A549 (cell line): ENCODE measurements around the gene METTL21A. TPM values are rescaled to one million over a fixed set of nuclear protein-coding genes. Genes with fewer than 3 reads are reported as not detected.

Source experiments
- ATAC-seq, 2 experiments: fragments of 200-7000 bp in 1 of 2; fragments of >200 bp in 1 of 2; cut with Nextera tagmentation in 1 of 2; cut with Tn5 transposase in 1 of 2; 3 replicates each; pipeline versions ENCODE4 v1.8.0 to v1.9.1; 2018 to 2020; ENCODE audit warnings: mild to moderate bottlenecking in 1 of 2, moderate library complexity in 1 of 2
- CTCF ChIA-PET: fragments of 300-600 bp; sonication (Branson Sonifier 250); formaldehyde crosslinking; extraction: SDS; loops from one replicate; lab custom pipeline; 2021; ENCODE audit warnings: antibody characterized with exemption, inconsistent platforms; lab: Yijun Ruan, JAX
- POLR2A ChIA-PET: fragments of 350-600 bp; formaldehyde crosslinking; extraction: SDS; loops from one replicate; lab custom pipeline; 2021; ENCODE audit warnings: antibody characterized with exemption, inconsistent platforms; lab: Yijun Ruan, JAX
- DNase-seq, 2 experiments: peaks; one replicate each; pipeline versions ENCODE4 v3.0.0 to v3.0.0-alpha.2; 2011 to 2016; ENCODE audit warnings: low read depth in 1 of 2, low spot score in 1 of 2
- FAIRE-seq: peaks from 2 replicates; lab custom pipeline; 2011; peaks lifted over from hg19 to GRCh38; lab: Jason Lieb, UNC
- H3K27ac ChIP-seq, 2 experiments: fragments of >200 bp; sonication (Bioruptor Twin); formaldehyde crosslinking; 3 replicates each; pipeline ENCODE4 v1.5.1; 2016 to 2017
- H3K4me1 ChIP-seq: fragments of >200 bp; sonication (Bioruptor Twin); formaldehyde crosslinking; 3 replicates; pipeline ENCODE4 v1.6.1; 2016
- H3K4me2 ChIP-seq: fragments of >200 bp; sonication (Bioruptor Twin); formaldehyde crosslinking; 3 replicates; pipeline ENCODE4 v1.6.1; 2016
- H3K4me3 ChIP-seq: fragments of >200 bp; sonication (Bioruptor Twin); formaldehyde crosslinking; 3 replicates; pipeline ENCODE4 v1.5.1; 2016
- H3K9me3 ChIP-seq: fragments of >200 bp; sonication (Bioruptor Twin); formaldehyde crosslinking; 3 replicates; pipeline ENCODE4 v1.6.1; 2016
- BHLHE40 ChIP-seq: IDR thresholded peaks from 2 replicates; pipeline ENCODE4 v1.6.1; 2012; ENCODE audit warnings: low read depth, low read length, inconsistent platforms
- CBX2 ChIP-seq: fragments of 200-600 bp; sonication (generic); IDR thresholded peaks from 2 replicates; pipeline ENCODE4 v1.6.1; 2016; ENCODE audit warnings: low read depth, mild to moderate bottlenecking, borderline replicate concordance
- CHD4 ChIP-seq: fragments of 200-600 bp; sonication (generic); IDR thresholded peaks from 2 replicates; pipeline ENCODE4 v1.6.1; 2016; ENCODE audit warnings: antibody characterized with exemption, mild to moderate bottlenecking, borderline replicate concordance
- EHF ChIP-seq: fragments of 250-450 bp; sonication (Bioruptor Pico); IDR thresholded peaks from 2 replicates; pipeline ENCODE4 v1.5.0; 2020; ENCODE audit warnings: mild to moderate bottlenecking
- FOSB ChIP-seq: fragments of 250-450 bp; sonication (Bioruptor Pico); IDR thresholded peaks from 2 replicates; pipeline ENCODE4 v1.5.0; 2020; ENCODE audit warnings: mild to moderate bottlenecking, moderate library complexity
- FOXS1 ChIP-seq: fragments of 250-450 bp; sonication (Bioruptor Pico); IDR thresholded peaks from 2 replicates; pipeline ENCODE4 v1.5.0; 2020; ENCODE audit warnings: mild to moderate bottlenecking, moderate library complexity
- GATA3 ChIP-seq: IDR thresholded peaks from 2 replicates; pipeline ENCODE4 v1.6.1; 2012; ENCODE audit warnings: borderline replicate concordance
- HDAC2 ChIP-seq: fragments of 200-600 bp; sonication (generic); IDR thresholded peaks from 2 replicates; pipeline ENCODE4 v1.6.1; 2016
- HOXA7 ChIP-seq: fragments of 250-450 bp; sonication (Bioruptor Pico); IDR thresholded peaks from 2 replicates; pipeline ENCODE4 v1.5.0; 2020; ENCODE audit warnings: mild to moderate bottlenecking, moderate library complexity
- JUN ChIP-seq, 2 experiments: fragments of >200 bp; sonication (Bioruptor Twin); formaldehyde crosslinking; IDR thresholded peaks; 2 replicates in 1 of 2; 3 replicates in 1 of 2; pipeline ENCODE4 v1.6.1; 2016 to 2017
- NPAS2 ChIP-seq: fragments of 250-450 bp; sonication (Bioruptor Pico); IDR thresholded peaks from 2 replicates; pipeline ENCODE4 v1.8.0; 2022; ENCODE audit warnings: mild to moderate bottlenecking, moderate library complexity, borderline replicate concordance
- RARB ChIP-seq: fragments of 250-450 bp; sonication (Bioruptor Pico); IDR thresholded peaks from 2 replicates; pipeline ENCODE4 v1.8.0; 2021; ENCODE audit warnings: mild to moderate bottlenecking, moderate library complexity
- RCOR1 ChIP-seq: fragments of 150-350 bp; IDR thresholded peaks from 2 replicates; pipeline ENCODE4 v1.6.1; 2014; ENCODE audit warnings: antibody characterized with exemption, low read length, low read depth
- SREBF2 ChIP-seq: fragments of 450-650 bp; IDR thresholded peaks from 2 replicates; pipeline ENCODE4 v1.6.1; 2014; ENCODE audit warnings: mild to moderate bottlenecking, moderate library complexity
- TFCP2L1 ChIP-seq: fragments of 250-450 bp; sonication (Bioruptor Pico); IDR thresholded peaks from 2 replicates; pipeline ENCODE4 v1.5.0; 2021; ENCODE audit warnings: mild to moderate bottlenecking
- ZC3H11A ChIP-seq: fragments of 450-650 bp; IDR thresholded peaks from 2 replicates; pipeline ENCODE4 v1.6.1; 2014; ENCODE audit warnings: antibody characterized with exemption, mild to moderate bottlenecking
- WGBS: methylation state at CpG from one replicate; pipeline ENCODE4 v1.1.6; 2017; ENCODE audit errors: missing lambda C conversion rate; 5-methylcytosine and 5-hydroxymethylcytosine counted together
- polyA plus RNA-seq, 4 experiments: library from polyadenylated mRNA; depleted of rRNA in 3 of 4; stranded (reverse); fragments of >200 nt; fragmentation: RNase III in 1 of 4; extraction: RNeasy Plus Mini Kit Qiagen cat#74134 plus additional on column Dnase treatment in 1 of 4; gene quantifications; 2 replicates in 3 of 4; 3 replicates in 1 of 4; pipeline ENCODE4 v1.2.3, GENCODE V29; 2011 to 2017
- TF ChIP-seq, protein P1 (sequence below): fragments of >200 bp; sonication (Bioruptor Twin); formaldehyde crosslinking; IDR thresholded peaks from 3 replicates; pipeline ENCODE4 v1.5.1; 2016
- TF ChIP-seq, protein P2 (sequence below): fragments of 250-450 bp; sonication (Bioruptor Pico); IDR thresholded peaks from 2 replicates; pipeline ENCODE4 v1.5.0; 2021; ENCODE audit warnings: mild to moderate bottlenecking, moderate library complexity, borderline replicate concordance
- TF ChIP-seq, protein P3 (sequence below): fragments of 150-350 bp; IDR thresholded peaks from 2 replicates; pipeline ENCODE4 v1.6.1; 2014; ENCODE audit warnings: low read depth, mild to moderate bottlenecking, low read length
- TF ChIP-seq, protein P4 (sequence below): fragments of 450-650 bp; IDR thresholded peaks from 2 replicates; pipeline ENCODE4 v1.6.1; 2014; ENCODE audit warnings: antibody characterized with exemption

METTL21A gene
- polyA plus RNA-seq, 2 of the 4 experiments (the other 2 are of a cell fraction), result 26.9 to 40.1 TPM

DNA sequence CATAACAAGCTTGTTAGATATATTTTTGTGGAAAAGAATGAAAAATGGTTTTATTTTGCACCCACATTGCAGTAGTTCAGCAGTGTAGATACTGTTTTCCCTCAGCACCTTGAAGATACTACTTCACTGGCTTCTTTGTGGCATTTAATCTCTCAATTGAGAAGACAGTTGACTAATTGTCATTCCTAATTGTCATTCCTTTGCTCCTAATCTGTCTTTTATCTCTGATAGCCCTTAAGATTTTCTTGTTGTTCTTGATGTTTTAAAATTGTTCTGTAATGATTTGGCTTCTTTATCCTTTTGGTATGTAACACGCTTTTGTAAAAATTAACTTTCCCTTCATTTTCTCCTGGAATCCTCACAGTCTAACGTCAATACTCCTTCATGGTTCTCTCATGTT is 48.2 kb upstream of the METTL21A start (continued):
- TF ChIP-seq, protein P1, sequence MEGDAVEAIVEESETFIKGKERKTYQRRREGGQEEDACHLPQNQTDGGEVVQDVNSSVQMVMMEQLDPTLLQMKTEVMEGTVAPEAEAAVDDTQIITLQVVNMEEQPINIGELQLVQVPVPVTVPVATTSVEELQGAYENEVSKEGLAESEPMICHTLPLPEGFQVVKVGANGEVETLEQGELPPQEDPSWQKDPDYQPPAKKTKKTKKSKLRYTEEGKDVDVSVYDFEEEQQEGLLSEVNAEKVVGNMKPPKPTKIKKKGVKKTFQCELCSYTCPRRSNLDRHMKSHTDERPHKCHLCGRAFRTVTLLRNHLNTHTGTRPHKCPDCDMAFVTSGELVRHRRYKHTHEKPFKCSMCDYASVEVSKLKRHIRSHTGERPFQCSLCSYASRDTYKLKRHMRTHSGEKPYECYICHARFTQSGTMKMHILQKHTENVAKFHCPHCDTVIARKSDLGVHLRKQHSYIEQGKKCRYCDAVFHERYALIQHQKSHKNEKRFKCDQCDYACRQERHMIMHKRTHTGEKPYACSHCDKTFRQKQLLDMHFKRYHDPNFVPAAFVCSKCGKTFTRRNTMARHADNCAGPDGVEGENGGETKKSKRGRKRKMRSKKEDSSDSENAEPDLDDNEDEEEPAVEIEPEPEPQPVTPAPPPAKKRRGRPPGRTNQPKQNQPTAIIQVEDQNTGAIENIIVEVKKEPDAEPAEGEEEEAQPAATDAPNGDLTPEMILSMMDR, result no peak
- no peak for TF ChIP-seq SREBF2
- TF ChIP-seq, protein P2, sequence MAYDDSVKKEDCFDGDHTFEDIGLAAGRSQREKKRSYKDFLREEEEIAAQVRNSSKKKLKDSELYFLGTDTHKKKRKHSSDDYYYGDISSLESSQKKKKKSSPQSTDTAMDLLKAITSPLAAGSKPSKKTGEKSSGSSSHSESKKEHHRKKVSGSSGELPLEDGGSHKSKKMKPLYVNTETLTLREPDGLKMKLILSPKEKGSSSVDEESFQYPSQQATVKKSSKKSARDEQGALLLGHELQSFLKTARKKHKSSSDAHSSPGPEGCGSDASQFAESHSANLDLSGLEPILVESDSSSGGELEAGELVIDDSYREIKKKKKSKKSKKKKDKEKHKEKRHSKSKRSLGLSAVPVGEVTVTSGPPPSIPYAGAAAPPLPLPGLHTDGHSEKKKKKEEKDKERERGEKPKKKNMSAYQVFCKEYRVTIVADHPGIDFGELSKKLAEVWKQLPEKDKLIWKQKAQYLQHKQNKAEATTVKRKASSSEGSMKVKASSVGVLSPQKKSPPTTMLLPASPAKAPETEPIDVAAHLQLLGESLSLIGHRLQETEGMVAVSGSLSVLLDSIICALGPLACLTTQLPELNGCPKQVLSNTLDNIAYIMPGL (CRISPR knock-in tag), result no peak
- TF ChIP-seq BHLHE40, result no peak
- no peak for TF ChIP-seq HOXA7
- TF ChIP-seq CHD4, result no peak

DNA sequence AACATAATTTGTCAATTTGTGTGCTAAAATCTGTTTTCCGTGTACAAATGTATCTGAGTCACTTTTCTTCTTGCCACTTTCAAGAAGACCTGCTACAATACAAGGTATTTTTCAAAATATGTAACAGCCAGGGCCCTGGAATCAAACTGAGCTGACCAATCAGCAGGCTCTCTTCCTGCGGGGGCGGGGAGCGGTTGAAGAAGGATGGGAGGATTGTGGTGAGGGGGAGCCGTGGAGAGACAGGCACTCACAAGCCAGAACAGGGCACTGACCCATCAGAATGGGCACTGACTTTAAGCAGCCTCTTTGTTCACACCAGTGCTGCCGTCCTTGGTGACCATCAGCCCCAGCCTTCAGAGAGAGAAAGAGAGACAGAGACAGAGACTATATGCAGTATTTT is 45.7 kb upstream of the METTL21A start:
- no peak for TF ChIP-seq JUN (IDR thresholded peaks at IDR 0.05)
- TF ChIP-seq SREBF2, result no peak
- no peak for TF ChIP-seq RARB
- TF ChIP-seq GATA3, result no peak
- no peak for TF ChIP-seq TFCP2L1 (CRISPR knock-in tag)
- no peak for TF ChIP-seq FOSB
- no peak for TF ChIP-seq RCOR1
- TF ChIP-seq, protein P3, sequence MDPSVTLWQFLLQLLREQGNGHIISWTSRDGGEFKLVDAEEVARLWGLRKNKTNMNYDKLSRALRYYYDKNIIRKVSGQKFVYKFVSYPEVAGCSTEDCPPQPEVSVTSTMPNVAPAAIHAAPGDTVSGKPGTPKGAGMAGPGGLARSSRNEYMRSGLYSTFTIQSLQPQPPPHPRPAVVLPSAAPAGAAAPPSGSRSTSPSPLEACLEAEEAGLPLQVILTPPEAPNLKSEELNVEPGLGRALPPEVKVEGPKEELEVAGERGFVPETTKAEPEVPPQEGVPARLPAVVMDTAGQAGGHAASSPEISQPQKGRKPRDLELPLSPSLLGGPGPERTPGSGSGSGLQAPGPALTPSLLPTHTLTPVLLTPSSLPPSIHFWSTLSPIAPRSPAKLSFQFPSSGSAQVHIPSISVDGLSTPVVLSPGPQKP, result no peak
- no peak for TF ChIP-seq CBX2
- no peak for TF ChIP-seq NPAS2 (CRISPR knock-in tag)
- TF ChIP-seq FOXS1 (CRISPR knock-in tag), result no peak
- TF ChIP-seq, protein P4, sequence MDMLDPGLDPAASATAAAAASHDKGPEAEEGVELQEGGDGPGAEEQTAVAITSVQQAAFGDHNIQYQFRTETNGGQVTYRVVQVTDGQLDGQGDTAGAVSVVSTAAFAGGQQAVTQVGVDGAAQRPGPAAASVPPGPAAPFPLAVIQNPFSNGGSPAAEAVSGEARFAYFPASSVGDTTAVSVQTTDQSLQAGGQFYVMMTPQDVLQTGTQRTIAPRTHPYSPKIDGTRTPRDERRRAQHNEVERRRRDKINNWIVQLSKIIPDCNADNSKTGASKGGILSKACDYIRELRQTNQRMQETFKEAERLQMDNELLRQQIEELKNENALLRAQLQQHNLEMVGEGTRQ, result no peak
- TF ChIP-seq ZC3H11A, result no peak
- H3K4me2 ChIP-seq, result no peak overlapping the region
- POLR2A ChIA-PET, result no interaction called here
- 0 out of 3 replicates have a peak, but pooled peaks cover 3% of the 10 kb centered on the region for H3K4me1 ChIP-seq
- H3K4me3 ChIP-seq, result no peak overlapping the region
- no peaks in the 10 kb centered on the region for H3K9me3 ChIP-seq
- H3K27ac ChIP-seq, result 0 out of 6 replicates have a peak overlapping the region, but pooled peaks of 1 of the 2 experiments have one; percentile 55
- CTCF ChIA-PET, result no interaction called here
- DNase-seq (no peak), ATAC-seq (peak in 1 of 2 experiments; percentile 39; a peak in 3 of 6 replicates), FAIRE-seq (no peak)
- WGBS, result 80% methylated on average over 6 of the region's 6 CpGs

DNA sequence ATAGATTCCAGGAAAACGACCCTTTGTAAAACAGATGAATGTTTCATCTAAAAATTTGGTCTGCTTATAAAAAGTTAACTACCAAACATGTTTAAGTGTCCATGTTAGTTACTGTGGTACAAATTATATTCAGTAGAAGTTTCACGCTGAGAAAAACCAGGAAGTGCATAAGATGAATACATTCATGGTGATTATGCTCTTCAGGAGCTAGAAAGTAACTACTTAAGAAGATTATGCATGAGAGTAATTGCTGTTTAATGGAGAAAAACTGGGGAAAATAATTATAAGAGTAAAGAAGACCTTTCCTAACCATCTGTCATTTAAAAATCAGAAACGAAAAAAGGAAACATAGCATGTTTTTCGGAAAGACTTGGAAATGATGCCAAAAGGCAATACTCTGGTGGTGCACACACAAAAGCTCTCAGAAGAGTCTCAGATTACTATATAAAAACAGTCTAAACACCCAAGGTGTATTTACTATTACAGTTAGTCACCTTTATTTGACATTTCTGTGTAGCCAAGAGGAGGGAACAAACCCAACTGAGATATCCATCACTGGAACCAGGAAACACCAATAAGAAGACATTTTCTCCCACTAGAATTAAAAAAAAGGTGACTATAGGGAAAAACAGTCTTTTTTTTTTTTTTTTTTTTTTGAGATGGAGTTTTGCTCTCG is 38.8 kb upstream of the METTL21A start:
- ATAC-seq, result peak in 1 of 2 experiments; percentile 54; a peak in 3 of 6 replicates
- no peak for TF ChIP-seq EHF (CRISPR knock-in tag)
- no peak for TF ChIP-seq HDAC2
- TF ChIP-seq FOXS1 (CRISPR knock-in tag), result no peak
- TF ChIP-seq, protein P4, result no peak
- TF ChIP-seq FOSB, result no peak
- TF ChIP-seq, all 56 proteins: peak for 0
- DNase-seq (no peak), FAIRE-seq (no peak)
- POLR2A ChIA-PET, result no interaction called here
- WGBS, result 53% methylated on average over 5 of the region's 5 CpGs
- peak overlapping the region in 1 of 2 experiments; percentile 33; a peak in 1 of 6 replicates for H3K27ac ChIP-seq
- no peak overlapping the region for H3K4me3 ChIP-seq
- peak overlapping the region; percentile 54 for H3K4me2 ChIP-seq
- H3K9me3 ChIP-seq, result no peaks in the 10 kb centered on the region
- CTCF ChIA-PET, result interaction anchor here (1.1 kb wide), 1 partner anchor 38 kb away, joined by 3 read pairs; no protein-coding TSS in a partner anchor
- H3K4me1 ChIP-seq, result peaks cover 6% of the 10 kb centered on the region; the same call in 2 of the 3 replicates
